GM12875 (cell line): ENCODE measurements around the gene FUNDC2.

Source experiments
- H3K4me3 ChIP-seq: one replicate; pipeline ENCODE4 v1.5.1; 2011; ENCODE audit warnings: low read depth, low read length, control low read depth
- CTCF ChIP-seq: IDR thresholded peaks from 2 replicates; pipeline ENCODE4 v1.5.1; 2011; ENCODE audit warnings: low read depth, mild to moderate bottlenecking, control low read depth, inconsistent platforms, low read length, moderate library complexity, borderline replicate concordance; ENCODE audit not compliant: insufficient read depth

Gene FUNDC2

DNA sequence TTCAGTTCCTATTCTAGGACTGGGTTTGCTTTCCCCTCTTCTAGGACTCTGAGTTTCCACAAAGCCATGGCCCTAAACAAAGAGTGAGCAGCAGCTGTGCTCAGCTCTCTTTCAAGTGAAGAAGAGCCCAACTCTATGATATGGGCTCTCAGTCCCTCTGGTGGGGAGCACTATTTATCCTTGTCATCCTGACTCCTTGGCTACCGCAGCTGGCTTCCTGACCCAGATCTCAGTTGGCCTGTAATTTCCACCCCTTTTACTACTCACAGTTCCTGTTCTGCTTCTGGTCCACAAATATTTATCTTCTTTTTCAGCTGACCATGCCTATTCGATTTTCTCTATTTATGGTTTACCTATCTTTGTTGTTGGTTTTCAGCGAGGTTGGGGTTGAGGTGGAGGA is 37.9 kb upstream of the FUNDC2 start:
- H3K4me3 ChIP-seq, result no peak overlapping the region
- TF ChIP-seq CTCF, result no peak

- H3K4me3 ChIP-seq, result no peak overlapping the region
- TF ChIP-seq CTCF, result no peak
These were observed 36.1 kb upstream of the FUNDC2 start for GRCh38 chrX:154990496-154990895.

GRCh38 chrX:154991039-154991438 is 35.6 kb upstream of the FUNDC2 start:
- TF ChIP-seq CTCF, result no peak
- no peak overlapping the region for H3K4me3 ChIP-seq

DNA sequence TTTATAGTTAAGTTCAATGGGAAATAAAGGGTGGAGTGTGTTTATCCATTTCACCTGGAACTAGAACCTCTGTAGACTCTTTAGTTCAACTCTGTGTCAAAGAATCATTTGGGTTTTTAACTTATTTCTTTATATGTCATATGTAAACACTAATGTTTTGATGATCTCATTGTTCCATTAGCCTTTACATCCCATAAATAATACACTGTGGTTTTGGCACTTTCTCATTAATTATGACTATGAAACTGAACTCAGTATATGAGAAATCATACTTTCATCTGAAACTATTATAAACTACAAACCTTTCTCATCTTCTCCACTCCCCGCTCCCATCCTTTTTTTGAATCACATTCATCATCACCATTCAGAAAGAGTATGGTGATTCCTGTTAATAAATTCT is 35.2 kb upstream of the FUNDC2 start:
- no peak overlapping the region for H3K4me3 ChIP-seq
- no peak for TF ChIP-seq CTCF

DNA sequence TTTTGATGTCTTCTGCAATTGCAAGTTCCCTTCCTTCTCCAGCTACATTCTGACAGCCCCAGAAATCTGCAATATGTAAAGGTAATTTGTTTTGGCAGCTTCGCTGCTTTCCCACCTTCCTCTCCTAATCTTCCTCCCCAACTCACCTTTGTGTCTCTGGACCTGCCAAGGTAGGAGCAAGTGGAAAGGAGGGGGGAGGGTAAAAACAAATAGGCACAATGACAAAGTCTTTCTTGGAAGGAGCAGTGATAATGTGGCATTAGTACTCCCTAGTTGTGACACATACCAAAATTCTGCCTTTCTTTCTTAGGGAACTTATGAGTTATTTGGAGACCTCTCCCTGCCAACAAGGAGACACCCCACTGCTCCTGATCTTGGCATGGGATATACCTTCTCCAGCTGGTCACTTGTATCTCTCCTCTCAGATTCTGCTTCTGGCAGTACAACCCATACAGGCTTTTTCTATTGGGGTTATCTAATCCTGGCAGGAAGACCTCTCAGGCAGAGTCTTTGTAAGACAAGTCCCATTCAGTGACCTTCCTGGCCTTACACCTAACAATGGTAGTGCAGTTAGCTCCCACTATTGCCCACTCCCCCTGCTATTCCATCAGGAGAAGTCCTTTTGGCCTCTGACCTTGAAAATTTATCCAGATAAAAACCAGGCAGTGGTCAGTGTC is 28.3 kb upstream of the FUNDC2 start:
- no peak overlapping the region for H3K4me3 ChIP-seq
- no peak for TF ChIP-seq CTCF

GRCh38 chrX:155000841-155001240 is 25.8 kb upstream of the FUNDC2 start:
- TF ChIP-seq CTCF, result no peak

GRCh38 chrX:155001873-155002272 is 24.8 kb upstream of the FUNDC2 start:
- TF ChIP-seq CTCF, result no peak
- H3K4me3 ChIP-seq, result no peak overlapping the region

More at GRCh38 chrX:155000841-155001240, 25.8 kb upstream of the FUNDC2 start:
- no peak overlapping the region for H3K4me3 ChIP-seq
